HG03469 (cell line): ENCODE measurements around the gene CIAO2B.
"Not testable (repeated sequence)": the region's sequence is repeated elsewhere in the genome, so short reads cannot be mapped to it uniquely, and the experiment has no call there.

Source experiments
- ATAC-seq: cut with Tn5 transposase; IDR thresholded peaks from one replicate; pipeline ENCODE4 v1.9.1; 2021; ENCODE audit warnings: mild to moderate bottlenecking, moderate library complexity, moderate number of reproducible peaks; ENCODE audit not compliant: unreplicated experiment

The CIAO2B gene

GRCh38 chr16:66956154-66956457, 21.9 kb upstream of the CIAO2B start:
- not testable (repeated sequence) for ATAC-seq

GRCh38 chr16:66955363-66956153, 21.4 kb upstream of the CIAO2B start:
- ATAC-seq: not testable (repeated sequence)

- ATAC-seq: no peak
These were observed 20.0 kb upstream of the CIAO2B start for GRCh38 chr16:66954097-66954659.

- no peak for ATAC-seq
These were observed 19.4 kb upstream of the CIAO2B start for GRCh38 chr16:66953462-66954096.

GRCh38 chr16:66952430-66953110, 18.4 kb upstream of the CIAO2B start:
- ATAC-seq: no peak

DNA sequence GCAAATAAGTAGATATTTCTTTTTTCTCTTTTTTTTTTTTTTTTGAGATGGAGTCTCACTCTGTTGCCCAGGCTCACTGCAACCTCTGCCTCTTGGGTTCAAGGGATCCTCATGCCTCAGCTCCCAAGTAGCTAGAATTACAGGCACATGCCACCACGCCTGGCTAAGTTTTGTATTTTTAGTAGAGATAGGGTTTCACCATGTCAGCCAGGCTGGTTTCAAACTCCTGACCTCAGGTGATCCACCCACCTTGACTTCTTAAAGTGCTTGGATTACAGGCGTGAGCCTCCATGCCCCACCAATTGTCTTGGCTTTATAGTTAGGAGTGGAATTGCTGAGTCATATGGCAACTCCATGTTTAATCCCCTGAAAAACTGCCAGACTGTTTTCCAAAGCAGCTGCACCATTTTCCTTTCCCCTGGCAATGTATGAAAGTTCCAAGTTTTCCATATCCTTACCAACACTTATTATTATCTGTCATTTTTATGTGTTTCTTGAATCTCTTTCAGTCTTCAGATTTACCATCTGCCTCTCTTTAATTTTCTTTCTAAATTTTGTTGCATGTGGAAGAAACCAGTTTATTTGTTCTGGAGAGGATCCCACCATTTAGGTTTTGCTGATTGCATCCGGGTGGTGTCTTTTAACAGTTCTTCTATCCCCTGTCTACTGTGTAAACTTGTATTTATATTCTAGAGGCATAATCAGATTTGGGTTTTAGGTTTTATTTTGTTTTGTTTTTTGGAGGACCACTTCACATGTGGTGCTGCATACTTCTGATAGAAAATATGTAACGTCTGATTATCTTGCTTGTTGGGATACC, 17.0 kb upstream of the CIAO2B start:
- ATAC-seq: no peak

GRCh38 chr16:66950437-66950836, 16.2 kb upstream of the CIAO2B start:
- no peak for ATAC-seq

DNA sequence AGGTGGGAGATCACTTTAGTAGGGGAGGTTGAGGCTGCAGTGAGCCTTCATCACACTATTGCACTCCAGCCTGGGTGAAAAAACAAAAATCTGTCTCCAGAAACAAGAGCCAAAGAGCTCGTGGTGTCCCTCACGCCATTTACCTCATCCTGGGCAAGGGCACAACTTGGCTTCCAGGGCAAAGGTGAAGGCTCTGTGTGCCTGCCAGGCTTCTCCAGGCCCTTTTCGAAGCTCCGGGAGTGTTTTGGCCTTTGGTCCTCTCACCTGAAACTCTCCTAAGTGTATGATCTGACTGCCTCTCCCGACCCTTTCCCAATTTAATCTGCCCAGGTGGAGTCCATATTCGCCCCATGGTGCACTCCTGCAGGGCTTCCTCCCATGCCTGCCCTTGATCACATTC, 15.3 kb upstream of the CIAO2B start:
- ATAC-seq: no peak

- no peak for ATAC-seq
These were observed 14.6 kb upstream of the CIAO2B start for GRCh38 chr16:66948837-66949225.

DNA sequence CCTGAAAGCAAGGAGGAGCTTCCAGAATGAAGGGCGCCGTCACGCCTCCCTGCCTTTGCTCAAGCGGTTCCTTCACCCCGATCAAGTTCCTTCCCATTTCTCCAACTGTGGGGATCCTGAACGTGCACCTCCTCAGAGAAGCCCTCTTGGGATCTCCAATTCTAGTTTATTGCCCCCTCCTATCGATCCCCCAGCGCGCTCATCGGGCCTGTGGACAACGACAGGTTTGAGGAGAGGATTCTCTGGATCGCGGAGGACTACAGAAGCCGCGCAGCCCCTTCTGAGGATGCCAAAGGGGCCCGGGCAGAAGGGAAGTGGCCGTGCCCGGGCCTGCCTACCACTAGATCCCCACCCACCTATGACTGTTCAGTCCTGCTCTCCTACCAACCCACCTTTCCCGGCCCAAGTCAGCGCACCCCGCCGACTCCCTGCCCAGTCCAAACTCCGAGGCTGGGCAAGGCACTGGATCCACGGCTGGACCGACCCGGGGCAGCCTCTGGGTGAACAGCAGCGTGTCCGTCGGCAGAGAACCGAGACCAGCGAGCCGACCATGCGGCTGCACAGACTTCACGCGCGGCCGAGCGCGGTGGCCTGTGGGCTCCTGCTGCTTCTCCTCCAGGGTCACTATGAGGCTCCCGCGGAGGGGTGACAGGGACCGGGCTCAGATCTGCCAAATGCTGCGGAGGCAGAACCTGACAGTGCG, 14.1 kb upstream of the CIAO2B start:
- ATAC-seq: no peak

DNA sequence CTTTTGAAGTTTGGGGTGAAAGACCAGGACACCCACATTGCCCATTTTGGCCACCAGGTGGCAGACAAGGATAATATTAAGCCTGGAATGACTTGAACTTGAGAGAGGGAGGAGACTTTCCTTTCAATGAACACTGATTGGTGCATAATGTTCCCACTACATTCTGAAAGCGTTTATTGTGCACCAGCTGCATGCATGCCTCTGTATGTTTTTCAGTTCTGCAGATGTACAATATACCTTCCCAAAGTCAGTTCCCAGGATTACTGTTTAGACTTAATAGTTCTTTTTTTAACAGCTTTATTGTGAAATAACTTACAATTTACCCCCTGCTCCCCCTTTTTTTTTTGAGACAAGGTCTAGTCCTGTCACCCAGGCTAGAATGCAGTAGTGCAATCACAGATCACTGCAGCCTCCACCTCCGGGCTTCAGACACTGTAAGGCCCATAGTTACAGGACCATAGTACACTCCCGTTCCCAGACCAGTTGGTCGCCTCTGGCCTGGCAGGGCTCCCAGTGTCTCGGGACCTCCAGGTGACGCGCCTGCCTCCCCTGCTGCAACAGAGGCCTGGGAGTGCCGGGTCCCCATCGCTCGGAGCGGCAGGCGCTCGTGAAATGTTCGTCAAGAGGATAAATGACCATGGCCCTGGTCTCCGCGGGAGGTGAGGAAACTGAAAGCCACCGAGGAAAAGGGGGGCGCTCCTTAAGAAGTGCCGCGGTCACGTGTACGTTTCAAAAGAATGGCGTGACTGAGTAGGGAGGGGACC, 13.3 kb upstream of the CIAO2B start:
- peak; percentile 66 for ATAC-seq

DNA sequence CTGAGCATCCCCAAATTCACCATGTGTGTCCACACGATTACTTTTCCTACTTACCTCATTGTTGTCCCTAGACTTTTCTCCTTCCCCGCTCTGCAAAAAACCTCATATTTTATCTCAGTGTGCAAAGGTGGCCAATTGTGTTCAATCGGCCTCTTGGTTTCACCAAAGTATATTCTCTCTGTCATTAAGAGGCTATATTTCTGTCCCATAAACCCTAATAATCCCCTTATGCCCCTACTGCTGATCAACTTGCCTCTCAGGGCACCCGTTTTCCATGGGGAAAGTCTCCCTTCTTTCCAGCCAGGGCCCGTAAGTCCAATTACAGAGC, 12.7 kb upstream of the CIAO2B start:
- no peak for ATAC-seq

DNA sequence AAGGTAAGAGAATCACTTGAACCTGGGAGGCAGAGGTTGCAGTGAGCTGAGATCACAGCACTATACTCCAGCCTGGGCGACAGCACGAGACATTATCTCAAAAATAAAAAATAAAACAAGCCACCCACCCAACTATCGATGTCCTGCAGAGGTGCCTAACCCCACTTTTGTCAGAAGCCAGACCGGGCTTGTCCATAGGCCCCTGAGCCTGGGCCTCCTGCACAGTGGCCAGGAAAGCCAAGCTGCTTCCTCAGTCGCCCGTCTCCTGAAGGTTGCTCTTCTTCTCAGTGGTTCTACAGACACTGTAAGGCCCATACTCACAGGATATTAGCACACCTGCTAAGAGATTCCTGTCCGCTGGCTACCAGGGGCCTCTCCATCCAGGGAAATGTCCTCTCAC, 12.3 kb upstream of the CIAO2B start:
- no peak for ATAC-seq

DNA sequence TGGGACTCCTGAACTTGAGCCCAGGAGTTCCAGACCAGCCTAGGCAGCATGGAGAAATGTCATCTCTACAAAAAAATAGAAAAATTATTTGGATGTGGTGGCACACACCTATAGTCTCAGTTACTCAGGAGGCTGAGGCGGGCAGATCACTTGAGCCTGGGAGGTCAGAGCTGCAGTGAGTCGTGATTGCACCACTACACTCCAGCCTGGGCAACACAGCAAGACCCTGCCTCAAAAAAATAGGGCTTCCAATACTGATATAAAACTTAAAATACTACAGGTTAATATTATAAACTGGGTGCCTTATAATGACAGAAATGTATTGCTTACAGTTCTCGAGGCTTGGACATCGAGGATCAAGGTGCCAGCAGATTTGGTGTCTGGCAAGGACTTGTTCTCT, 11.7 kb upstream of the CIAO2B start:
- ATAC-seq: no peak

DNA sequence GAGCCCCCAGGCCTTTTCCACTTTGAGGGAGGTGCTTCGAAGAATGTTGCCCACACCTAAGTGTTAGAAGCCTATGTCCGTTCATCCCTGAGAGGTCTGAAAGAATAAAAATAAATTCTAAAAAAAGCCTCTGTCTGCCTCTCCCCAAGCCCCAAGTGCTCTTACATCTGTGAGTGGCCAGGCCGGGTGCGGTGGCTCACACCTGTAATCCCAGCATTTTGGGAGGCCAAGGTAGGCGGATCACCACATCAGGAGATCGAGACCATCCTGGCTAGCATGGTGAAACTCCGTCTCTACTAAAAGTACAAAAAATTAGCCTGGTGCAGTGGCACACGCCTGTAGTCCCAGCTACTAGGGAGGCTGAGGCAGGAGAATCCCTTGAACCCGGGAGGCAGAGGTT, 10.8 kb upstream of the CIAO2B start:
- not testable (repeated sequence) for ATAC-seq

DNA sequence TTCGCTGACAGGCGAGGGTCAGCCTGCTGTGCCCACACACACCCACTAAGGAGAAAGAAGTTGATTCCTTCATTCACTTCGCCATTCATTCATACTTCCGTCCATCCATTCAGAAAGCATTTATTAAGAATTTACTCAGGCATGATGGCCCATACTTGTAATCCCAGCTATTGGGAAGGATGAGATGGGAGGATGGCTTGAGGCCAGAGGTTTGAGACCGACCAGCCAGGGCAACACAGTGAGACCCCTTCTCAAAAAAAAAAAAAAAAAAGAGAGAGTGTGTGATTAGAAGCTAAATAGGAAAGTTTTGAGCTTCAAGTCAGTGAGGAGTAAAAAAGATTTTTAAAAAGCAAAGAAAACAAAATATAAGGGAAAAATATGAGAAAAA, 9.8 kb upstream of the CIAO2B start:
- ATAC-seq: no peak

DNA sequence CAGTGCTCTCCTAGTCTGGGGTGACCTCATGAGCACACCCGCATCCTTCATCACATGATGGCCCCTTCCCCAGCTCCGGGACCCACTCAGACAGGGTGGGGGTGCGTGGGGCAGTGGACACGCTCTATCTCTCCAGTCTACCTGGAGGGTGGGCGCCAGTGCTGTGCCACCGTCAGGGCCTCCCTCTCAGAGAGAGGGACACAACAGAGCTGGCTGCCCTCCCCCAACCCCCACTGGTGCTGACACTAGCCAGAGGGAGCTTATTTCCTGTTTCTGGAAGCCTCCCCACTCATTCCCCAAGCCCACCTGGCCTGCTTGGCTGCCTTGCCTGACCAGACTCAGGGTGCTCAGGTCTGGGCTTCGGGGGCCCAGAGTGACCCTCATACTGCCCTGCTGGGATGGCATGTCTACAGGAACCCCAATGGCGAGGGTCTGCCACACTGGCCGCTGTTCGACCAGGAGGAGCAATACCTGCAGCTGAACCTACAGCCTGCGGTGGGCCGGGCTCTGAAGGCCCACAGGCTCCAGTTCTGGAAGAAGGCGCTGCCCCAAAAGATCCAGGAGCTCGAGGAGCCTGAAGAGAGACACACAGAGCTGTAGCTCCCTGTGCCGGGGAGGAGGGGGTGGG, 9.3 kb upstream of the CIAO2B start:
- ATAC-seq: no peak

DNA sequence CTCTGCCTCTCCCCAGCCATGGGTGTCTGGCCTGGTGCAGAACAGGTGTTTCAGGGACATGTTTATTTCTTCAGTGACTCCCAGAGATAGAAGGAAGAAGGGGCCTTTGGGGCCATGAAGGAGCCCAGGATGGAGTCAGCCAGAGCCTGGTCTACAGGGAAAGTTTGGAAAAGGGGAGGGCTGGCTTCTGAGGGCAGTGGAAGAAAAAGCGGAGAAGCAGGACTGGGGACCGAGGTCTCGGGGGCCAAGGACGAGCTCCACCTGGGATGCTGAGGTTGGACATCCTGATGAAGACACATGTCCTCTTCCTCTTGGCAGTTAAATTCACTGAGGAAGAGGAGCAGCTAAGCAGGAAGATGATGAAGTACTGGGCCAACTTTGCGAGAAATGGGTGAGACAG, 8.8 kb upstream of the CIAO2B start:
- ATAC-seq: no peak

DNA sequence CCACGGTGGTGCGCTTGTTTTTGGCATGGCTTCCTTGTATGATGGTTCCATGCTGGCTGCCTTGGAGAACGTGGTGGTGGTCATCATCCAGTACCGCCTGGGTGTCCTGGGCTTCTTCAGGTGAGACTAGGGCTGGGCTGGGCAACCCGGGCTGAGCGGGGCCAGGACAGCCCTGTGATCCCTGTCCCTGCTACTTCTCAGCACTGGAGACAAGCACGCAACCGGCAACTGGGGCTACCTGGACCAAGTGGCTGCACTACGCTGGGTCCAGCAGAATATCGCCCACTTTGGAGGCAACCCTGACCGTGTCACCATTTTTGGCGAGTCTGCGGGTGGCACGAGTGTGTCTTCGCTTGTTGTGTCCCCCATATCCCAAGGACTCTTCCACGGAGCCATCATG, 6.0 kb upstream of the CIAO2B start:
- no peak for ATAC-seq
